GM12878 (cell line): ENCODE results near the gene TOMM20L. TPM values are rescaled to one million over a fixed set of nuclear protein-coding genes. Genes with fewer than 3 reads are reported as not detected.

Experiments
- ATAC-seq: fragments of 200-7000 bp; cut with Tn5 transposase; 3 replicates; pipeline ENCODE4 v1.9.1; 2020; ENCODE audit warnings: mild to moderate bottlenecking, moderate library complexity
- BruUV-seq: library from RNA; stranded (reverse); fragments of 400-500 nt; replicated peaks from 2 replicates; lab custom pipeline; 2021; lab: Mats Ljungman, UMichigan
- CTCF ChIA-PET: fragments of 300-600 bp; sonication (Branson Sonifier 250); formaldehyde crosslinking; extraction: SDS; loops from one replicate; lab custom pipeline; 2021; ENCODE audit warnings: inconsistent platforms; lab: Yijun Ruan, JAX
- POLR2A ChIA-PET: fragments of 350-600 bp; formaldehyde crosslinking; extraction: SDS; loops from one replicate; lab custom pipeline; 2021; ENCODE audit warnings: inconsistent platforms; lab: Charles Lee
- RAD21 ChIA-PET: fragments of 300-600 bp; sonication (Branson Sonifier 250); formaldehyde crosslinking; loops from one replicate; lab custom pipeline; 2023; ENCODE audit warnings: antibody characterized with exemption; ENCODE audit not compliant: unreplicated experiment; lab: Charles Lee
- SMC1A ChIA-PET: fragments of 300-600 bp; sonication (Branson Sonifier 250); formaldehyde crosslinking; loops from one replicate; lab custom pipeline; 2023; ENCODE audit not compliant: unreplicated experiment, uncharacterized antibody; lab: Charles Lee
- DNase-seq: peaks from one replicate; pipeline ENCODE4 v3.0.0-alpha.2; 2011; ENCODE audit warnings: low read depth, low spot score
- FAIRE-seq: peaks from 3 replicates; lab custom pipeline; 2011; peaks lifted over from hg19 to GRCh38; lab: Jason Lieb, UNC
- H2AFZ ChIP-seq: 2 replicates; pipeline ENCODE4 v1.6.0; 2011; ENCODE audit warnings: low read depth, low read length, control low read depth; ENCODE audit not compliant: control insufficient read depth
- H3K27ac ChIP-seq: 2 replicates; pipeline ENCODE4 v1.5.1; 2011; ENCODE audit warnings: control low read depth; ENCODE audit not compliant: control insufficient read depth, insufficient read depth
- H3K27me3 ChIP-seq, 2 experiments: replicated peaks in 1 of 2; 2 replicates each; pipeline versions ENCODE4 v1.6.0 to v1.6.1; 2011; ENCODE audit warnings: low read length in 1 of 2; ENCODE audit not compliant: control insufficient read depth in 2 of 2, insufficient read depth in 2 of 2
- H3K36me3 ChIP-seq, 2 experiments: 2 replicates each; pipeline ENCODE4 v1.5.1; 2011; ENCODE audit warnings: low read length in 1 of 2; ENCODE audit not compliant: control insufficient read depth in 2 of 2, insufficient read depth in 2 of 2
- H3K4me1 ChIP-seq: 2 replicates; pipeline ENCODE4 v1.6.1; 2011; ENCODE audit warnings: mild to moderate bottlenecking, low read length, moderate library complexity, mixed read lengths; ENCODE audit not compliant: control insufficient read depth, insufficient read depth
- H3K4me2 ChIP-seq: 2 replicates; pipeline ENCODE4 v1.6.0; 2011; ENCODE audit warnings: control low read depth; ENCODE audit not compliant: control insufficient read depth, insufficient read depth
- H3K4me3 ChIP-seq: fragments of 200-600 bp; sonication (generic); 2 replicates; pipeline ENCODE4 v1.5.1; 2016
- H3K79me2 ChIP-seq: 2 replicates; pipeline ENCODE4 v1.6.0; 2011; ENCODE audit warnings: low read length; ENCODE audit not compliant: control insufficient read depth, insufficient read depth
- H3K9ac ChIP-seq: 2 replicates; pipeline ENCODE4 v1.8.0; 2011; ENCODE audit warnings: low read length, control low read depth, mixed read lengths; ENCODE audit not compliant: control insufficient read depth, insufficient read depth
- H3K9me3 ChIP-seq: replicated peaks from 3 replicates; pipeline ENCODE4 v1.5.1; 2011; ENCODE audit warnings: mild to moderate bottlenecking, low read length; ENCODE audit not compliant: control insufficient read depth, insufficient read depth
- H4K20me1 ChIP-seq: 2 replicates; pipeline ENCODE4 v1.6.0; 2011; ENCODE audit not compliant: control insufficient read depth, insufficient read depth
- BACH1 ChIP-seq: fragments of 450-650 bp; IDR thresholded peaks from 2 replicates; pipeline ENCODE4 v1.6.1; 2017; ENCODE audit warnings: mild to moderate bottlenecking, borderline replicate concordance
- CEBPB ChIP-seq, 2 experiments: fragments of 150-350 bp in 1 of 2; IDR thresholded peaks; 2 replicates each; pipeline ENCODE4 v1.6.1; 2012 to 2014; ENCODE audit warnings: low read depth in 2 of 2, low read length in 2 of 2, borderline replicate concordance in 1 of 2, inconsistent platforms in 1 of 2
- CUX1 ChIP-seq: IDR thresholded peaks from 2 replicates; pipeline ENCODE4 v1.6.1; 2012; ENCODE audit warnings: improper control_type of control experiment, low read depth, low read length; ENCODE audit not compliant: insufficient replicate concordance
- HDAC6 ChIP-seq: fragments of 200-600 bp; sonication (generic); IDR thresholded peaks from one replicate; pipeline ENCODE4 v1.8.0; 2017; ENCODE audit warnings: antibody characterized with exemption; ENCODE audit not compliant: unreplicated experiment
- HDGF ChIP-seq: fragments of 450-650 bp; IDR thresholded peaks from 2 replicates; pipeline ENCODE4 v1.6.1; 2016; ENCODE audit warnings: antibody characterized with exemption
- KLF5 ChIP-seq: fragments of 450-650 bp; IDR thresholded peaks from 2 replicates; pipeline ENCODE4 v1.6.1; 2014; ENCODE audit warnings: mild to moderate bottlenecking; ENCODE audit not compliant: partially characterized antibody
- MLLT1 ChIP-seq: fragments of 450-650 bp; IDR thresholded peaks from 2 replicates; pipeline ENCODE4 v1.6.1; 2016; ENCODE audit warnings: mild to moderate bottlenecking
- PAX5 ChIP-seq: IDR thresholded peaks from 2 replicates; pipeline ENCODE4 v1.6.1; 2011; ENCODE audit warnings: low read depth, low read length, borderline replicate concordance
- POLR2AphosphoS5 ChIP-seq: IDR thresholded peaks from 2 replicates; pipeline ENCODE4 v1.6.1; 2011; ENCODE audit warnings: mild to moderate bottlenecking, low read length, inconsistent platforms
- RUNX3 ChIP-seq: IDR thresholded peaks from 2 replicates; pipeline ENCODE4 v1.6.1; 2012; ENCODE audit warnings: low read length, inconsistent platforms
- STAT1 ChIP-seq: fragments of 450-650 bp; conservative IDR thresholded peaks from 2 replicates; pipeline ENCODE4 v1.6.1; 2014; ENCODE audit warnings: antibody characterized with exemption, mild to moderate bottlenecking
- TBL1XR1 ChIP-seq: IDR thresholded peaks from 2 replicates; pipeline ENCODE4 v1.6.1; 2012; ENCODE audit warnings: low read depth, low read length, improper control_type of control experiment
- WGBS: methylation state at CpG from one replicate; pipeline ENCODE4 v1.1.6; 2016; ENCODE audit warnings: low lambda C conversion rate; ENCODE audit not compliant: insufficient replicate concordance, insufficient coverage; ENCODE audit errors: missing lambda C conversion rate; 5-methylcytosine and 5-hydroxymethylcytosine counted together
- in situ Hi-C: fragments of 300-500 bp; cut with MboI; formaldehyde crosslinking; loops from 9 replicates; pipeline ENCODE4 v1.14.3; 2018; ENCODE audit warnings: mixed read lengths
- intact Hi-C: fragments of 100-400 bp; cut with micrococcal nuclease; formaldehyde crosslinking; loops from one replicate; pipeline ENCODE4 v1.14.2; 2022; ENCODE audit not compliant: unreplicated experiment
- polyA plus RNA-seq, 11 experiments: library from polyadenylated mRNA; depleted of rRNA in 4 of 11; unstranded in 6 of 11; stranded (reverse) in 5 of 11; fragments of >200 nt; fragmentation: Nextera tagmentation in 4 of 11; fragmentation: Illumina TruSeq in 1 of 11; extraction: Ambion mirVana in 4 of 11; extraction: Trizol in 1 of 11; gene quantifications; 1 replicate in 1 of 11; 2 replicates in 10 of 11; pipeline versions ENCODE4 v1.2.1 to v1.2.3, GENCODE V29; 2011 to 2016; ENCODE audit warnings: inconsistent platforms in 2 of 11, missing spikeins in 2 of 11, low read depth in 1 of 11
- total RNA-seq, 4 experiments: library from RNA; depleted of rRNA in 3 of 4; stranded (reverse); fragments of >200 nt in 3 of 4; fragmentation: Illumina TruSeq in 1 of 4; extraction: Trizol in 1 of 4; gene quantifications; 2 replicates each; pipeline versions ENCODE4 v1.2.1 to v1.2.3, GENCODE V29; 2013 to 2021

Gene TOMM20L
- total and polyA plus RNA-seq, 10 of the 15 experiments (the other 5 are each of a cell fraction or from before 2014, with no cell fraction given), result 0.28 TPM; not detected in 9

- ChIA-PET CTCF (interaction anchor here (0.8 to 3.0 kb wide), 13 partner anchors 9 to 287 kb away, joined by 3 to 19 read pairs (median 4); partner anchors contain the start of gene ARID4A), RAD21 (interaction anchor here (1.7 kb wide), 1 partner anchor 287 kb away, joined by 5 read pairs; no protein-coding TSS in a partner anchor), SMC1A (interaction anchor here (0.9 to 1.6 kb wide), 2 partner anchors 286 to 287 kb away, joined by 3 read pairs; no protein-coding TSS in a partner anchor), POLR2A (no interaction called here)
- no peak overlapping the region for H3K4me3 ChIP-seq
- no peaks in the 10 kb centered on the region for H3K27me3 ChIP-seq
- TF ChIP-seq HDGF (peak; percentile 54; the same call in 1 of the 2 replicates), STAT1 (no peak), TBL1XR1 (no peak), POLR2AphosphoS5 (0 out of 2 replicates have a peak, but pooled peaks have one; percentile 46), KLF5 (peak; percentile 23), MLLT1 (0 out of 2 replicates have a peak, but pooled peaks have one; percentile 16)
- 9% methylated on average over 10 of the region's 10 CpGs for WGBS
- no peak overlapping the region for H3K9ac ChIP-seq
- no peak for ATAC-seq
- peak overlapping the region; percentile 74 for H3K4me2 ChIP-seq
- BruUV-seq, result no TSS peak
- no peaks in the 10 kb centered on the region for H4K20me1 ChIP-seq
- in situ Hi-C loops, result no loop called here
- H2AFZ ChIP-seq, result peak overlapping the region; percentile 92
- H3K27ac ChIP-seq, result no peak overlapping the region
- no peak for FAIRE-seq
- intact Hi-C loops, result loop anchor here (5.0 kb wide), 1 partner anchor 288 kb away; no protein-coding TSS in a partner anchor
- DNase-seq, result peak; percentile 5
- no peaks in the 10 kb centered on the region for H3K79me2 ChIP-seq
- H3K9me3 ChIP-seq, result no peaks in the 10 kb centered on the region
- no peaks in the 10 kb centered on the region for H3K36me3 ChIP-seq
- H3K4me1 ChIP-seq, result peaks cover 4% of the 10 kb centered on the region; the same call in 1 of the 2 replicates
These were observed 243 bp upstream of the TOMM20L start for GRCh38 chr14:58395562-58395811.

- Histone ChIP-seq H2AFZ (no peak overlapping the region), H3K4me1 (peaks cover 4% of the 10 kb centered on the region; the same call in 1 of the 2 replicates), H3K4me3 (no peak overlapping the region), H3K4me2 (no peak overlapping the region), H3K27ac (no peak overlapping the region), H3K36me3 (no peaks in the 10 kb centered on the region), H4K20me1 (no peaks in the 10 kb centered on the region), H3K79me2 (no peaks in the 10 kb centered on the region), H3K27me3 (no peaks in the 10 kb centered on the region), H3K9me3 (no peaks in the 10 kb centered on the region), H3K9ac (no peak overlapping the region)
- ATAC-seq (no peak), DNase-seq (no peak), FAIRE-seq (no peak)
- SMC1A ChIA-PET, result interaction anchor here (0.8 to 1.9 kb wide), 2 partner anchors 31 to 193 kb away, joined by 3 to 5 read pairs; partner anchors contain the start of gene KIAA0586
- intact Hi-C loops (loop anchor here (5.0 kb wide), 1 partner anchor 290 kb away; no protein-coding TSS in a partner anchor), in situ Hi-C loops (no loop called here)
- CTCF ChIA-PET, result no interaction called here
- POLR2A ChIA-PET, result no interaction called here
- BruUV-seq, result no TSS peak
- 97% methylated on average over 6 of the region's 6 CpGs for WGBS
- RAD21 ChIA-PET, result no interaction called here
- TF ChIP-seq RUNX3 (no peak), BACH1 (no peak), CEBPB (IDR thresholded peaks at IDR 0.05; ENCODE audit: borderline replicate concordance in 1 of 2, low read depth in 2 of 2, low read length in 2 of 2) (no peak), CUX1 (no peak), HDGF (no peak), HDAC6 (no peak), PAX5 (no peak)
These were observed 1.4 kb downstream of the TOMM20L start for GRCh38 chr14:58397156-58397555.
